ENCODE data around the gene DUOX2. TPM values are rescaled to one million over a fixed set of nuclear protein-coding genes. Genes with fewer than 3 reads are reported as not detected.

Gene DUOX2
- total RNA-seq, 2 donors from 2014 or later, result 0.11 to 0.13 TPM

DNA sequence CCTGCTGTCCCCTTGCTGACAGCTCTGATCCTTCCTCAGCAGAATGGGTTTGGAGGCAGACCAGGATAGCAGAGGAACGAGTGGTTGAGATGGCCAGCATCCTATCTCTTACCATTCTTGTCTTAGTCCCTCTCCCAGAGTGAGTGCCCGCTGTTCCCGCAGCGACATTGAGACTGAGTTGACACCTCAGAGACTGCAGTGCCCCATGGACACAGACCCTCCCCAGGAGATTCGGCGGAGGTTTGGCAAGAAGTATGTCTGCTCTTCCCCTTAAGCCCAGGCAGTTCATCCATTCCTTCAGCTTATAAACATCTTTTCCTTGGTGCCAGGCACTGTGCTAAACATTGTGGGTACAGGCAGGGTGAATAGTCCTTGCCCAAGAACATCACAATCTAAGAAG is 37.0 kb upstream of the DUOX2 start:
- Histone ChIP-seq H3K9ac (ENCODE audit: extremely low read depth, low read length, poor library complexity, severe bottlenecking) (no peak overlapping the region), H3K36me3 (ENCODE audit: control insufficient read depth, insufficient read depth, low read length) (no peaks in the 10 kb centered on the region), H3K4me1 (ENCODE audit: control insufficient read depth, insufficient read depth, low read length) (peaks cover 2% of the 10 kb centered on the region), H3K9me3 (ENCODE audit: control insufficient read depth, low read length) (no peaks in the 10 kb centered on the region), H3K4me3 (ENCODE audit: low read length) (no peak overlapping the region), H3K27me3 (ENCODE audit: control insufficient read depth, insufficient read depth, low read length, poor library complexity, severe bottlenecking) (no peaks in the 10 kb centered on the region), H3K27ac (ENCODE audit: low read depth, low read length) (no peak overlapping the region)
- TF ChIP-seq, protein P1, sequence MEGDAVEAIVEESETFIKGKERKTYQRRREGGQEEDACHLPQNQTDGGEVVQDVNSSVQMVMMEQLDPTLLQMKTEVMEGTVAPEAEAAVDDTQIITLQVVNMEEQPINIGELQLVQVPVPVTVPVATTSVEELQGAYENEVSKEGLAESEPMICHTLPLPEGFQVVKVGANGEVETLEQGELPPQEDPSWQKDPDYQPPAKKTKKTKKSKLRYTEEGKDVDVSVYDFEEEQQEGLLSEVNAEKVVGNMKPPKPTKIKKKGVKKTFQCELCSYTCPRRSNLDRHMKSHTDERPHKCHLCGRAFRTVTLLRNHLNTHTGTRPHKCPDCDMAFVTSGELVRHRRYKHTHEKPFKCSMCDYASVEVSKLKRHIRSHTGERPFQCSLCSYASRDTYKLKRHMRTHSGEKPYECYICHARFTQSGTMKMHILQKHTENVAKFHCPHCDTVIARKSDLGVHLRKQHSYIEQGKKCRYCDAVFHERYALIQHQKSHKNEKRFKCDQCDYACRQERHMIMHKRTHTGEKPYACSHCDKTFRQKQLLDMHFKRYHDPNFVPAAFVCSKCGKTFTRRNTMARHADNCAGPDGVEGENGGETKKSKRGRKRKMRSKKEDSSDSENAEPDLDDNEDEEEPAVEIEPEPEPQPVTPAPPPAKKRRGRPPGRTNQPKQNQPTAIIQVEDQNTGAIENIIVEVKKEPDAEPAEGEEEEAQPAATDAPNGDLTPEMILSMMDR (conservative IDR thresholded peaks at IDR 0.05), result no peak
- DNase-seq, result no peak
- Mint-ChIP-seq H3K9me3 (no peaks in the 10 kb centered on the region), H3K36me3 (ENCODE audit: low read depth) (peaks cover 3% of the 10 kb centered on the region), H3K27ac (no peak overlapping the region), H3K4me3 (no peak overlapping the region), H3K27me3 (ENCODE audit: insufficient read depth) (peaks cover 16% of the 10 kb centered on the region), H3K4me1 (peaks cover 11% of the 10 kb centered on the region)
- WGBS, 2 experiments (ENCODE audit: insufficient coverage in 1 of 2, insufficient read length in 1 of 2), result 92 to 100% methylated on average over 5 to 6 of the region's 6 CpGs

DNA sequence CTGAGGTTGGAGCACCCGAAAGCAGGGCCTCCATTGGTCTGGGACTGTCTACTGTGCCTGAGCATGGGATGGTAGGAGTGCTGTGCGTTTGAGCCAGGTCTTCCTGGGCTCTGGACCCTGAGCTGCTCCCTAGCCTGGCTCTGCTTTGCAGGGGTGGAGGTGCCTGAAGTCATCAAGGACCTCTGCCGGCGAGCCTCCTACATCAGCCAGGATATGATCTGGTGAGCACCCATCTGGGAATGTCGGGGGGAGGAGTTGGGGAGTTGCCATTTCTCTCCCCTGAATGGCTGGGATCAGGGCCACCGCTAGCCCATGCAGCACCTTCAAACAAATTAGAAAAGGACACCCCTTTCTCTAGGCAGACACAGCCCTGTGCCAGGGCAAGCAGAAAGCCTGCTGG is 36.5 kb upstream of the DUOX2 start:
- no peak overlapping the region for H3K9ac ChIP-seq (ENCODE audit: extremely low read depth, low read length, poor library complexity, severe bottlenecking)
- Mint-ChIP-seq H3K4me3 (no peak overlapping the region), H3K4me1 (peaks cover 11% of the 10 kb centered on the region), H3K36me3 (ENCODE audit: low read depth) (peaks cover 3% of the 10 kb centered on the region), H3K27me3 (ENCODE audit: insufficient read depth) (peaks cover 18% of the 10 kb centered on the region), H3K27ac (no peak overlapping the region), H3K9me3 (no peaks in the 10 kb centered on the region)
- TF ChIP-seq, protein P1 (conservative IDR thresholded peaks at IDR 0.05), result no peak
- WGBS, 2 experiments (ENCODE audit: insufficient coverage in 1 of 2, insufficient read length in 1 of 2), result 88 to 100% methylated on average over 4 to 6 of the region's 6 CpGs
- no peaks in the 10 kb centered on the region for H3K36me3 ChIP-seq (ENCODE audit: control insufficient read depth, insufficient read depth, low read length)
- no peak for DNase-seq
- H3K27me3 ChIP-seq (ENCODE audit: control insufficient read depth, insufficient read depth, low read length, poor library complexity, severe bottlenecking), result no peaks in the 10 kb centered on the region
- H3K4me1 ChIP-seq (ENCODE audit: control insufficient read depth, insufficient read depth, low read length), result peaks cover 2% of the 10 kb centered on the region
- no peak overlapping the region for H3K27ac ChIP-seq (ENCODE audit: low read depth, low read length)
- H3K4me3 ChIP-seq (ENCODE audit: low read length), result no peak overlapping the region
- no peaks in the 10 kb centered on the region for H3K9me3 ChIP-seq (ENCODE audit: control insufficient read depth, low read length)

DNA sequence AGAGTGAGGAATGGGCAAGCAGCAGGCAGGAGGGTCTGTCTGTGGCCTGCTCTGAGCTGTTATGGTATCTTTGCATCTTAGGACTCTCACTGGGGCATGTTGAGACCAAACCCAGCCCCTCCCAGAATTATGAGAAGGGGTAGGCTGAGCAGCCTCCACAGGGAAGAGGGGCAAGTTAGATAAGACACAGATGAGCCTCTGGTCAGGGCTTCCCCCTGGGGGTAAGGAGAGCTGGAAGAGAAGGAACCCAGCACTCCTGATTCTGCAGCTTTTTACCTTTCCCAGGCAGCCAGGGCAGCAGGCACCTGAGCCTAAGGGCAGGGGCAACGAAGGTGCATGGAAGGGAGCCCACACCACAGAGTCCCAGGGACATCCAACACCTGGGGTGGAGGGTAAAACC is 35.1 kb upstream of the DUOX2 start:
- no peak overlapping the region for H3K27ac ChIP-seq (ENCODE audit: low read depth, low read length)
- no peaks in the 10 kb centered on the region for H3K36me3 ChIP-seq (ENCODE audit: control insufficient read depth, insufficient read depth, low read length)
- Mint-ChIP-seq H3K9me3 (no peaks in the 10 kb centered on the region), H3K27me3 (ENCODE audit: insufficient read depth) (peaks cover 30% of the 10 kb centered on the region), H3K36me3 (ENCODE audit: low read depth) (peaks cover 3% of the 10 kb centered on the region), H3K4me3 (no peak overlapping the region), H3K4me1 (peaks cover 7% of the 10 kb centered on the region), H3K27ac (no peak overlapping the region)
- WGBS, 2 experiments (ENCODE audit: insufficient coverage in 1 of 2, insufficient read length in 1 of 2), result 76% methylated on average over 1 of the region's 1 CpG; no CpG with 5 or more reads in 1 of the 2 experiments
- TF ChIP-seq, protein P1 (conservative IDR thresholded peaks at IDR 0.05), result no peak
- DNase-seq, result no peak
- H3K4me3 ChIP-seq (ENCODE audit: low read length), result no peak overlapping the region
- H3K9ac ChIP-seq (ENCODE audit: extremely low read depth, low read length, poor library complexity, severe bottlenecking), result no peak overlapping the region
- no peaks in the 10 kb centered on the region for H3K9me3 ChIP-seq (ENCODE audit: control insufficient read depth, low read length)
- peaks cover 2% of the 10 kb centered on the region for H3K4me1 ChIP-seq (ENCODE audit: control insufficient read depth, insufficient read depth, low read length)
- H3K27me3 ChIP-seq (ENCODE audit: control insufficient read depth, insufficient read depth, low read length, poor library complexity, severe bottlenecking), result no peaks in the 10 kb centered on the region
